Liver (tissue), 9 donors: Measurements from ENCODE around the gene RNF25. TPM values are rescaled to one million over a fixed set of nuclear protein-coding genes. Genes with fewer than 3 reads are reported as not detected.

ENCODE experiments used
- DNase-seq: peaks from one replicate; pipeline ENCODE4 v3.0.0-alpha.2; 2017; ENCODE audit warnings: low spot score
- H3K27ac ChIP-seq, 2 donors: one replicate each; pipeline ENCODE4 v1.7.0; 2013; ENCODE audit warnings: inconsistent platforms in 2 of 2, low read length in 2 of 2, control low read depth in 1 of 2, low read depth in 1 of 2, mild to moderate bottlenecking in 1 of 2
- H3K27me3 ChIP-seq, 4 donors: one replicate each; pipeline versions ENCODE4 v1.6.1 to v1.7.0; 2013; ENCODE audit warnings: low read length in 3 of 4, inconsistent platforms in 1 of 4, mild to moderate bottlenecking in 1 of 4, moderate library complexity in 1 of 4; ENCODE audit not compliant: control insufficient read depth in 4 of 4, insufficient read depth in 4 of 4
- H3K36me3 ChIP-seq, 4 donors: one replicate each; pipeline versions ENCODE4 v1.6.1 to v1.7.0; 2013; ENCODE audit warnings: low read length in 3 of 4, mild to moderate bottlenecking in 3 of 4, low read depth in 1 of 4, moderate library complexity in 1 of 4; ENCODE audit not compliant: control insufficient read depth in 4 of 4, insufficient read depth in 3 of 4
- H3K4me1 ChIP-seq, 4 donors: one replicate each; pipeline versions ENCODE4 v1.6.1 to v1.7.0; 2013; ENCODE audit warnings: low read length in 3 of 4, mild to moderate bottlenecking in 3 of 4, moderate library complexity in 1 of 4; ENCODE audit not compliant: control insufficient read depth in 4 of 4, insufficient read depth in 4 of 4
- H3K4me3 ChIP-seq, 3 donors: one replicate each; pipeline versions ENCODE4 v1.6.1 to v1.7.0; 2013; ENCODE audit warnings: low read length in 3 of 3, control low read depth in 1 of 3, low read depth in 1 of 3, mild to moderate bottlenecking in 1 of 3
- H3K9ac ChIP-seq, 2 donors: one replicate each; pipeline ENCODE4 v1.7.0; 2013; ENCODE audit warnings: low read length in 2 of 2, mild to moderate bottlenecking in 2 of 2, moderate library complexity in 2 of 2, control low read depth in 1 of 2, low read depth in 1 of 2
- H3K9me3 ChIP-seq, 4 donors: one replicate each; pipeline versions ENCODE4 v1.6.1 to v1.7.0; 2013; ENCODE audit warnings: low read length in 3 of 4; ENCODE audit not compliant: control insufficient read depth in 4 of 4
- EGR1 ChIP-seq, 2 donors: IDR thresholded peaks; 2 replicates each; pipeline ENCODE4 v1.6.1; 2016 to 2018; ENCODE audit warnings: antibody characterized with exemption in 2 of 2, low read depth in 2 of 2
- FOXA1 ChIP-seq: IDR thresholded peaks from 2 replicates; pipeline ENCODE4 v1.6.1; 2016; ENCODE audit warnings: antibody characterized with exemption
- FOXA2 ChIP-seq: IDR thresholded peaks from 2 replicates; pipeline ENCODE4 v1.6.1; 2016; ENCODE audit warnings: antibody characterized with exemption
- GABPA ChIP-seq, 2 donors: IDR thresholded peaks in 1 of 2; conservative IDR thresholded peaks in 1 of 2; 2 replicates each; pipeline ENCODE4 v1.6.1; 2016; ENCODE audit warnings: antibody characterized with exemption in 2 of 2, mild to moderate bottlenecking in 1 of 2, moderate library complexity in 1 of 2
- HNF4A ChIP-seq, 2 donors: conservative IDR thresholded peaks; 2 replicates each; pipeline ENCODE4 v1.6.1; 2016; ENCODE audit warnings: antibody characterized with exemption in 2 of 2, mild to moderate bottlenecking in 2 of 2
- HNF4G ChIP-seq: IDR thresholded peaks from 2 replicates; pipeline ENCODE4 v1.6.1; 2016; ENCODE audit warnings: antibody characterized with exemption
- JUND ChIP-seq, 2 donors: IDR thresholded peaks; 2 replicates each; pipeline ENCODE4 v1.6.1; 2016; ENCODE audit warnings: antibody characterized with exemption in 2 of 2
- NR2F2 ChIP-seq: IDR thresholded peaks from 2 replicates; pipeline ENCODE4 v1.6.1; 2016; ENCODE audit warnings: antibody characterized with exemption
- RAD21 ChIP-seq, 2 donors: IDR thresholded peaks; 2 replicates each; pipeline ENCODE4 v1.6.1; 2016; ENCODE audit warnings: antibody characterized with exemption in 2 of 2, mild to moderate bottlenecking in 2 of 2
- SP1 ChIP-seq: IDR thresholded peaks from 2 replicates; pipeline ENCODE4 v1.6.1; 2018; ENCODE audit warnings: antibody characterized with exemption, mild to moderate bottlenecking
- TAF1 ChIP-seq: conservative IDR thresholded peaks from 2 replicates; pipeline ENCODE4 v1.6.1; 2016; ENCODE audit warnings: antibody characterized with exemption, mild to moderate bottlenecking
- YY1 ChIP-seq: IDR thresholded peaks from 2 replicates; pipeline ENCODE4 v1.6.1; 2016; ENCODE audit warnings: antibody characterized with exemption, mild to moderate bottlenecking
- WGBS: extraction: QIAGEN DNeasy Blood & Tissue Kit; methylation state at CpG from one replicate; pipeline ENCODE4 v1.1.7; 2013; 5-methylcytosine and 5-hydroxymethylcytosine counted together
- polyA plus RNA-seq, 2 donors: library from polyadenylated mRNA; stranded (reverse) in 1 of 2; unstranded in 1 of 2; fragments of 200-250 nt in 1 of 2; fragments of >200 nt in 1 of 2; fragmentation: Nextera tagmentation in 1 of 2; extraction: Ambion mirVana in 1 of 2; gene quantifications; one replicate each; pipeline versions ENCODE4 v1.2.1 to v1.2.3, GENCODE V29; 2013 to 2015
- total RNA-seq, 2 donors: library from RNA; depleted of rRNA; stranded (reverse); fragments of >200 nt; gene quantifications; one replicate each; pipeline ENCODE4 v1.2.3, GENCODE V29; 2014
- TF ChIP-seq, protein P1 (sequence below): IDR thresholded peaks from 2 replicates; pipeline ENCODE4 v1.6.1; 2016; ENCODE audit warnings: antibody characterized with exemption, mild to moderate bottlenecking
- TF ChIP-seq, protein P2 (sequence below): IDR thresholded peaks from 2 replicates; pipeline ENCODE4 v1.6.1; 2016; ENCODE audit warnings: antibody characterized with exemption
- TF ChIP-seq, protein P3 (sequence below): fragments of 150-350 bp; IDR thresholded peaks from 2 replicates; pipeline ENCODE4 v1.5.1; 2017; ENCODE audit warnings: improper control_type of control experiment, low read depth, low read length; ENCODE audit not compliant: missing input control
- TF ChIP-seq, protein P4 (sequence below): IDR thresholded peaks from 2 replicates; pipeline ENCODE4 v1.6.1; 2016; ENCODE audit warnings: antibody characterized with exemption
- TF ChIP-seq, protein P5 (sequence below): IDR thresholded peaks from 2 replicates; pipeline ENCODE4 v1.6.1; 2016; ENCODE audit warnings: antibody characterized with exemption
- donor health status: healthy.
- donor health status: healthy.
- donor health status: healthy.
- donor health status: healthy.
- donor health status: healthy.

The RNF25 gene
- total and polyA plus RNA-seq, 4 donors = 3.3 to 14.0 (median 7.4) TPM

DNA sequence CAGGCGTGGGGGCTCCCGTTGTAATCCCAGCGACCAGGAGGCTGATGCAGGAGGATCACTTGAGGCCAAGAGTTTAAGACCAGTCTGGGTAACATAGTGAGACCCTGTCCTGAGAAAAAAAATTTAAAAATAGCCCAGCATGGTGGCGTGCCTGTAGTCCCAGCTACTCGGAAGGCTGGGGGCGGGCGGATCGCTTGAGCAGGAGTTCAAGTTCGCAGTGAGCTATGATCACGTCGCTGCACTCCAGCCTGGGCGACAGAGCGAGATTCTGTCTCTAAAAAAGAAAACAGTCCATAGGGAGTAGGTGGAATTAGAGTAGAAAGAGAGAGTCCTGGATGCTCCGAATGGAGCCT lies 38.5 kb upstream of the RNF25 start:
- peak overlapping the region in 1 of 2 donors; percentile 91 for H3K27ac ChIP-seq
- H3K9ac ChIP-seq = no peak overlapping the region
- TF ChIP-seq, protein P1, sequence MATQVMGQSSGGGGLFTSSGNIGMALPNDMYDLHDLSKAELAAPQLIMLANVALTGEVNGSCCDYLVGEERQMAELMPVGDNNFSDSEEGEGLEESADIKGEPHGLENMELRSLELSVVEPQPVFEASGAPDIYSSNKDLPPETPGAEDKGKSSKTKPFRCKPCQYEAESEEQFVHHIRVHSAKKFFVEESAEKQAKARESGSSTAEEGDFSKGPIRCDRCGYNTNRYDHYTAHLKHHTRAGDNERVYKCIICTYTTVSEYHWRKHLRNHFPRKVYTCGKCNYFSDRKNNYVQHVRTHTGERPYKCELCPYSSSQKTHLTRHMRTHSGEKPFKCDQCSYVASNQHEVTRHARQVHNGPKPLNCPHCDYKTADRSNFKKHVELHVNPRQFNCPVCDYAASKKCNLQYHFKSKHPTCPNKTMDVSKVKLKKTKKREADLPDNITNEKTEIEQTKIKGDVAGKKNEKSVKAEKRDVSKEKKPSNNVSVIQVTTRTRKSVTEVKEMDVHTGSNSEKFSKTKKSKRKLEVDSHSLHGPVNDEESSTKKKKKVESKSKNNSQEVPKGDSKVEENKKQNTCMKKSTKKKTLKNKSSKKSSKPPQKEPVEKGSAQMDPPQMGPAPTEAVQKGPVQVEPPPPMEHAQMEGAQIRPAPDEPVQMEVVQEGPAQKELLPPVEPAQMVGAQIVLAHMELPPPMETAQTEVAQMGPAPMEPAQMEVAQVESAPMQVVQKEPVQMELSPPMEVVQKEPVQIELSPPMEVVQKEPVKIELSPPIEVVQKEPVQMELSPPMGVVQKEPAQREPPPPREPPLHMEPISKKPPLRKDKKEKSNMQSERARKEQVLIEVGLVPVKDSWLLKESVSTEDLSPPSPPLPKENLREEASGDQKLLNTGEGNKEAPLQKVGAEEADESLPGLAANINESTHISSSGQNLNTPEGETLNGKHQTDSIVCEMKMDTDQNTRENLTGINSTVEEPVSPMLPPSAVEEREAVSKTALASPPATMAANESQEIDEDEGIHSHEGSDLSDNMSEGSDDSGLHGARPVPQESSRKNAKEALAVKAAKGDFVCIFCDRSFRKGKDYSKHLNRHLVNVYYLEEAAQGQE = no peak
- TF ChIP-seq YY1 (no peak), HNF4A (conservative IDR thresholded peaks at IDR 0.05) (no peak), HNF4G (no peak), NR2F2 (no peak), RAD21 (IDR thresholded peaks at IDR 0.05) (no peak), FOXA2 (no peak), TAF1 (no peak), JUND (IDR thresholded peaks at IDR 0.05) (no peak), GABPA (IDR thresholded peaks at IDR 0.05 in 1 of 2, conservative IDR thresholded peaks at IDR 0.05 in 1 of 2) (no peak), SP1 (no peak), EGR1 (IDR thresholded peaks at IDR 0.05; ENCODE audit: low read depth in 2 of 2) (no peak), FOXA1 (no peak)
- TF ChIP-seq, protein P2, sequence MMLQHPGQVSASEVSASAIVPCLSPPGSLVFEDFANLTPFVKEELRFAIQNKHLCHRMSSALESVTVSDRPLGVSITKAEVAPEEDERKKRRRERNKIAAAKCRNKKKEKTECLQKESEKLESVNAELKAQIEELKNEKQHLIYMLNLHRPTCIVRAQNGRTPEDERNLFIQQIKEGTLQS = no peak
- TF ChIP-seq, protein P3, sequence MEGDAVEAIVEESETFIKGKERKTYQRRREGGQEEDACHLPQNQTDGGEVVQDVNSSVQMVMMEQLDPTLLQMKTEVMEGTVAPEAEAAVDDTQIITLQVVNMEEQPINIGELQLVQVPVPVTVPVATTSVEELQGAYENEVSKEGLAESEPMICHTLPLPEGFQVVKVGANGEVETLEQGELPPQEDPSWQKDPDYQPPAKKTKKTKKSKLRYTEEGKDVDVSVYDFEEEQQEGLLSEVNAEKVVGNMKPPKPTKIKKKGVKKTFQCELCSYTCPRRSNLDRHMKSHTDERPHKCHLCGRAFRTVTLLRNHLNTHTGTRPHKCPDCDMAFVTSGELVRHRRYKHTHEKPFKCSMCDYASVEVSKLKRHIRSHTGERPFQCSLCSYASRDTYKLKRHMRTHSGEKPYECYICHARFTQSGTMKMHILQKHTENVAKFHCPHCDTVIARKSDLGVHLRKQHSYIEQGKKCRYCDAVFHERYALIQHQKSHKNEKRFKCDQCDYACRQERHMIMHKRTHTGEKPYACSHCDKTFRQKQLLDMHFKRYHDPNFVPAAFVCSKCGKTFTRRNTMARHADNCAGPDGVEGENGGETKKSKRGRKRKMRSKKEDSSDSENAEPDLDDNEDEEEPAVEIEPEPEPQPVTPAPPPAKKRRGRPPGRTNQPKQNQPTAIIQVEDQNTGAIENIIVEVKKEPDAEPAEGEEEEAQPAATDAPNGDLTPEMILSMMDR = no peak
- TF ChIP-seq, protein P4, sequence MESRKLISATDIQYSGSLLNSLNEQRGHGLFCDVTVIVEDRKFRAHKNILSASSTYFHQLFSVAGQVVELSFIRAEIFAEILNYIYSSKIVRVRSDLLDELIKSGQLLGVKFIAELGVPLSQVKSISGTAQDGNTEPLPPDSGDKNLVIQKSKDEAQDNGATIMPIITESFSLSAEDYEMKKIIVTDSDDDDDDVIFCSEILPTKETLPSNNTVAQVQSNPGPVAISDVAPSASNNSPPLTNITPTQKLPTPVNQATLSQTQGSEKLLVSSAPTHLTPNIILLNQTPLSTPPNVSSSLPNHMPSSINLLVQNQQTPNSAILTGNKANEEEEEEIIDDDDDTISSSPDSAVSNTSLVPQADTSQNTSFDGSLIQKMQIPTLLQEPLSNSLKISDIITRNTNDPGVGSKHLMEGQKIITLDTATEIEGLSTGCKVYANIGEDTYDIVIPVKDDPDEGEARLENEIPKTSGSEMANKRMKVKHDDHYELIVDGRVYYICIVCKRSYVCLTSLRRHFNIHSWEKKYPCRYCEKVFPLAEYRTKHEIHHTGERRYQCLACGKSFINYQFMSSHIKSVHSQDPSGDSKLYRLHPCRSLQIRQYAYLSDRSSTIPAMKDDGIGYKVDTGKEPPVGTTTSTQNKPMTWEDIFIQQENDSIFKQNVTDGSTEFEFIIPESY = no peak
- 51% methylated on average over 14 of the region's 14 CpGs for WGBS
- H3K4me3 ChIP-seq = peak overlapping the region; percentile 51 to 73 (median 66)
- H3K27me3 ChIP-seq = no peaks in the 10 kb centered on the region
- H3K9me3 ChIP-seq = no peaks in the 10 kb centered on the region
- peaks cover 0 to 2% (median 0%) of the 10 kb centered on the region in 4 donors for H3K36me3 ChIP-seq
- peaks cover 0 to 16% (median 2%) of the 10 kb centered on the region in 4 donors for H3K4me1 ChIP-seq
- no peak for DNase-seq

DNA sequence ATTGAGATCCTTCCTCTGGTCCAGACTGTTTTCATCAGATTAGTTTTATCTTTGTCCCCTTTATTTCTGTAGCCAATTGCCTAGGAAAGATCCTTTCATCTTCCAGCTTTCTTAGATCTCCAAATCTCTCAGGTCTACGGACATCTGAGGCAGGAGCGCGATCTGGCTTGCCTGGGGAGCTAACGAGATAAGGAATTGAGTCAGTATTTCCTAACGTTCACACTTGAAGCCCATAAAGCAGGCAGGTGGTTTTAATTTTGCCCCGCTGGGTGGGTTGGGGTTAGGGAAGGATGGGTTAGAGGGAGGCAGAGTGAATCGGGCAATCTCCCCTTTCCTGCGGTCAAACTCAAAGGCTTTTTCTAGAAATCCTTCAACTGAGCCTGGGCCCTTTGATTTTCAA lies 38.1 kb upstream of the RNF25 start:
- Histone ChIP-seq H3K36me3 (peaks cover 0 to 2% (median 0%) of the 10 kb centered on the region in 4 donors), H3K4me3 (no peak overlapping the region), H3K9ac (no peak overlapping the region), H3K9me3 (no peaks in the 10 kb centered on the region), H3K4me1 (peaks cover 0 to 16% (median 2%) of the 10 kb centered on the region in 4 donors), H3K27ac (no peak overlapping the region), H3K27me3 (no peaks in the 10 kb centered on the region)
- WGBS = 83% methylated on average over 8 of the region's 8 CpGs
- TF ChIP-seq HNF4G (no peak), EGR1 (IDR thresholded peaks at IDR 0.05; ENCODE audit: low read depth in 2 of 2) (no peak), RAD21 (IDR thresholded peaks at IDR 0.05) (no peak), YY1 (no peak), GABPA (IDR thresholded peaks at IDR 0.05 in 1 of 2, conservative IDR thresholded peaks at IDR 0.05 in 1 of 2) (no peak), NR2F2 (no peak)
- TF ChIP-seq, protein P4 = no peak
- TF ChIP-seq, protein P5, sequence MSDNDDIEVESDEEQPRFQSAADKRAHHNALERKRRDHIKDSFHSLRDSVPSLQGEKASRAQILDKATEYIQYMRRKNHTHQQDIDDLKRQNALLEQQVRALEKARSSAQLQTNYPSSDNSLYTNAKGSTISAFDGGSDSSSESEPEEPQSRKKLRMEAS = no peak
- TF ChIP-seq, protein P3 = no peak
- DNase-seq = no peak
